ENCODE data around the gene ZFAND3. TPM values are rescaled to one million over a fixed set of nuclear protein-coding genes. Genes with fewer than 3 reads are reported as not detected.

Gene ZFAND3
- polyA plus RNA-seq, 1 of the 3 experiments (the other 2 are of a cell fraction): 16.7 TPM

GRCh38 chr6:38065734-38066305, 246.3 kb downstream of the ZFAND3 start:
- Histone ChIP-seq H3F3A (replicated peaks; ENCODE audit: insufficient read depth) (no peaks in the 10 kb centered on the region), H3K9me2 (no peaks in the 10 kb centered on the region), H3K79me2 (ENCODE audit: insufficient read depth) (peaks cover 22% of the 10 kb centered on the region; the same call in 1 of the 2 replicates), H3K27me3 (ENCODE audit: insufficient read depth) (no peaks in the 10 kb centered on the region), H3K27ac (ENCODE audit: low read depth in 2 of 2, low read length in 1 of 2) (no peak overlapping the region), H3K36me3 (replicated peaks in 1 of 2; ENCODE audit: control insufficient read depth in 1 of 2, insufficient read depth in 2 of 2, low read length in 1 of 2) (peaks cover 35% of the 10 kb centered on the region in 2 experiments), H3K4me1 (ENCODE audit: control insufficient read depth in 1 of 2, insufficient read depth in 2 of 2, low read depth in 1 of 2, low read length in 1 of 2) (peaks cover 11 to 17% of the 10 kb centered on the region in 2 experiments; a peak in 3 of 4 replicates), H3K9me3 (no peaks in the 10 kb centered on the region), H3K4me3 (ENCODE audit: low read depth in 2 of 2, low read length in 1 of 2) (no peak overlapping the region), H2AFZ (ENCODE audit: low read depth) (no peak overlapping the region), H3K9ac (no peak overlapping the region), H3K4me2 (no peak overlapping the region), H4K20me1 (ENCODE audit: insufficient read depth) (peaks cover 26% of the 10 kb centered on the region)
- POLR2A ChIA-PET: no interaction called here
- CTCF ChIA-PET: interaction anchor here (1.5 kb wide), 1 partner anchor 46 kb away, joined by 3 read pairs; no protein-coding TSS in a partner anchor
- DNase-seq: no peak
- WGBS (ENCODE audit: low lambda C conversion rate): 98% methylated on average over 2 of the region's 2 CpGs
- no peak for TF ChIP-seq RXRA (IDR thresholded peaks at IDR 0.05; ENCODE audit: borderline replicate concordance, low read depth)
- no peak for TF ChIP-seq RFX5 (IDR thresholded peaks at IDR 0.05; ENCODE audit: low read length)
- TF ChIP-seq EZH2phosphoT487 (IDR thresholded peaks at IDR 0.05; ENCODE audit: borderline replicate concordance, low read depth): no peak
- TF ChIP-seq MXI1 (IDR thresholded peaks at IDR 0.05; ENCODE audit: low read depth, low read length): no peak
- no peak for TF ChIP-seq REST (IDR thresholded peaks at IDR 0.05; ENCODE audit: low read depth, low read length)
- no peak for TF ChIP-seq RAD21 (IDR thresholded peaks at IDR 0.05; ENCODE audit: low read length)
- no peak for TF ChIP-seq GATA2 (CRISPR knock-in tag; IDR thresholded peaks at IDR 0.05)
- no peak for TF ChIP-seq TEAD4 (IDR thresholded peaks at IDR 0.05; ENCODE audit: borderline replicate concordance, insufficient read depth)
- no peak for TF ChIP-seq EP300 (IDR thresholded peaks at IDR 0.05; ENCODE audit: borderline replicate concordance in 1 of 2, low read depth in 1 of 2, low read length in 1 of 2)
- TF ChIP-seq MAX (IDR thresholded peaks at IDR 0.05; ENCODE audit: low read depth): no peak
- no peak for TF ChIP-seq NFIC (IDR thresholded peaks at IDR 0.05; ENCODE audit: borderline replicate concordance)
- TF ChIP-seq SMC3 (IDR thresholded peaks at IDR 0.05; ENCODE audit: low read depth, low read length): no peak
- no peak for TF ChIP-seq YY1 (IDR thresholded peaks at IDR 0.05; ENCODE audit: low read depth)

All from SK-N-SH (cell line).